CD4-positive, CD25-positive, alpha-beta regulatory T cell (primary cell): ENCODE measurements around the gene LIMS2. TPM values are rescaled to one million over a fixed set of nuclear protein-coding genes. Genes with fewer than 3 reads are reported as not detected.

Experiments used
- ATAC-seq, 2 donors: fragments of 150-1000 bp; cut with Tn5 transposase; one replicate each; pipeline ENCODE4 v1.10.0; 2021; ENCODE audit warnings: low read depth in 2 of 2, moderate number of reproducible peaks in 2 of 2, moderate library complexity in 1 of 2
- DNase-seq, 3 donors: peaks; one replicate each; pipeline versions ENCODE4 v3.0.0 to v3.0.0-alpha.2; 2012 to 2022; ENCODE audit warnings: mixed read lengths in 1 of 3
- H3K27ac ChIP-seq: one replicate; pipeline ENCODE4 v1.7.0; 2013; ENCODE audit warnings: mild to moderate bottlenecking, low read length; ENCODE audit not compliant: insufficient read depth, poor library complexity, severe bottlenecking
- H3K27me3 ChIP-seq: one replicate; pipeline ENCODE4 v1.7.0; 2013; ENCODE audit warnings: low read length; ENCODE audit not compliant: control insufficient read depth, insufficient read depth
- H3K36me3 ChIP-seq: one replicate; pipeline ENCODE4 v1.7.0; 2013; ENCODE audit warnings: mild to moderate bottlenecking, low read length, moderate library complexity; ENCODE audit not compliant: control insufficient read depth, insufficient read depth
- H3K4me1 ChIP-seq: 2 replicates; pipeline ENCODE4 v1.7.0; 2013; ENCODE audit warnings: mild to moderate bottlenecking, low read length; ENCODE audit not compliant: insufficient read depth, control insufficient read depth, poor library complexity, severe bottlenecking
- H3K4me3 ChIP-seq: one replicate; pipeline ENCODE4 v1.7.0; 2013; ENCODE audit warnings: low read depth, mild to moderate bottlenecking, low read length, moderate library complexity
- H3K9me3 ChIP-seq, 2 experiments: 1 replicate in 1 of 2; 2 replicates in 1 of 2; pipeline ENCODE4 v1.7.0; 2013; ENCODE audit warnings: low read length in 2 of 2, mild to moderate bottlenecking in 1 of 2, moderate library complexity in 1 of 2; ENCODE audit not compliant: control insufficient read depth in 2 of 2
- H3K27ac Mint-ChIP-seq, 3 donors: one replicate each; pipeline ENCODE4 v1.8.0; 2020 to 2022; ENCODE audit warnings: mild to moderate bottlenecking in 3 of 3, mixed read lengths in 3 of 3, moderate library complexity in 2 of 3
- H3K27me3 Mint-ChIP-seq: one replicate; pipeline ENCODE4 v1.8.0; 2022; ENCODE audit warnings: mild to moderate bottlenecking, mixed read lengths
- H3K36me3 Mint-ChIP-seq: one replicate; pipeline ENCODE4 v1.8.0; 2020; ENCODE audit warnings: mixed read lengths
- H3K4me1 Mint-ChIP-seq, 4 donors: one replicate each; pipeline ENCODE4 v1.8.0; 2020 to 2022; ENCODE audit warnings: mixed read lengths in 4 of 4, mild to moderate bottlenecking in 1 of 4
- H3K4me3 Mint-ChIP-seq, 4 donors: one replicate each; pipeline ENCODE4 v1.8.0; 2020 to 2022; ENCODE audit warnings: mild to moderate bottlenecking in 4 of 4, mixed read lengths in 4 of 4, moderate library complexity in 3 of 4
- H3K9me3 Mint-ChIP-seq, 7 donors: one replicate each; pipeline ENCODE4 v1.8.0; 2020 to 2022; ENCODE audit warnings: mixed read lengths in 7 of 7, mild to moderate bottlenecking in 3 of 7, moderate library complexity in 2 of 7
- polyA plus RNA-seq, 4 donors: library from polyadenylated mRNA; unstranded; fragments of 300-500 nt; fragmentation: Illumina TruSeq; gene quantifications; one replicate each; pipeline ENCODE4 v1.2.3, GENCODE V29; 2021
- total RNA-seq: library from RNA; stranded (reverse); gene quantifications from one replicate; pipeline ENCODE4 v1.2.3, GENCODE V29; 2022

LIMS2 gene
- total and polyA plus RNA-seq, 5 donors from 2014 or later, result 10.8 to 23.8 (median 15.4) TPM

- Histone ChIP-seq H3K9me3 (no peaks in the 10 kb centered on the region), H3K4me1 (no peaks in the 10 kb centered on the region), H3K27me3 (peaks cover 22% of the 10 kb centered on the region), H3K36me3 (no peaks in the 10 kb centered on the region), H3K4me3 (no peak overlapping the region), H3K27ac (no peak overlapping the region)
- Mint-ChIP-seq H3K27ac (no peak overlapping the region), H3K4me1 (peaks cover 0 to 3% (median 0%) of the 10 kb centered on the region in 4 donors), H3K4me3 (no peak overlapping the region), H3K27me3 (peaks cover 38% of the 10 kb centered on the region), H3K36me3 (peaks cover 3% of the 10 kb centered on the region), H3K9me3 (no peaks in the 10 kb centered on the region)
- DNase-seq (no peak), ATAC-seq (no peak)
Observed at GRCh38 chr2:127661949-127662510, 13.3 kb downstream of the LIMS2 start.

GRCh38 chr2:127661072-127661649, 14.2 kb downstream of the LIMS2 start:
- Mint-ChIP-seq H3K4me3 (no peak overlapping the region), H3K27ac (no peak overlapping the region), H3K36me3 (peaks cover 3% of the 10 kb centered on the region), H3K9me3 (no peaks in the 10 kb centered on the region), H3K4me1 (peaks cover 0 to 3% (median 0%) of the 10 kb centered on the region in 4 donors), H3K27me3 (peaks cover 31% of the 10 kb centered on the region)
- Histone ChIP-seq H3K9me3 (no peaks in the 10 kb centered on the region), H3K27me3 (peaks cover 19% of the 10 kb centered on the region), H3K36me3 (no peaks in the 10 kb centered on the region), H3K4me1 (no peaks in the 10 kb centered on the region), H3K27ac (no peak overlapping the region), H3K4me3 (no peak overlapping the region)
- DNase-seq (no peak), ATAC-seq (no peak)

GRCh38 chr2:127660291-127660578, 15.1 kb downstream of the LIMS2 start:
- Mint-ChIP-seq H3K36me3 (peaks cover 3% of the 10 kb centered on the region), H3K4me3 (no peak overlapping the region), H3K9me3 (no peaks in the 10 kb centered on the region), H3K27ac (no peak overlapping the region), H3K4me1 (peaks cover 0 to 3% (median 0%) of the 10 kb centered on the region in 4 donors), H3K27me3 (peaks cover 23% of the 10 kb centered on the region)
- ATAC-seq, result no peak
- no peak overlapping the region for H3K4me3 ChIP-seq
- no peak for DNase-seq
- H3K27me3 ChIP-seq, result peaks cover 11% of the 10 kb centered on the region
- no peaks in the 10 kb centered on the region for H3K36me3 ChIP-seq
- no peaks in the 10 kb centered on the region for H3K4me1 ChIP-seq
- H3K9me3 ChIP-seq, result no peaks in the 10 kb centered on the region
- no peak overlapping the region for H3K27ac ChIP-seq

- Histone ChIP-seq H3K4me3 (no peak overlapping the region), H3K36me3 (no peaks in the 10 kb centered on the region), H3K4me1 (no peaks in the 10 kb centered on the region), H3K9me3 (no peaks in the 10 kb centered on the region), H3K27me3 (peaks cover 5% of the 10 kb centered on the region), H3K27ac (no peak overlapping the region)
- H3K4me1 Mint-ChIP-seq, result peaks cover 0 to 3% (median 0%) of the 10 kb centered on the region in 4 donors
- H3K27me3 Mint-ChIP-seq, result peaks cover 18% of the 10 kb centered on the region
- H3K27ac Mint-ChIP-seq, result peak overlapping the region in 1 of 3 donors; percentile 29
- ATAC-seq (no peak), DNase-seq (no peak)
- H3K4me3 Mint-ChIP-seq, result no peak overlapping the region
- H3K9me3 Mint-ChIP-seq, result peaks cover 0 to 2% (median 0%) of the 10 kb centered on the region in 7 donors
- H3K36me3 Mint-ChIP-seq, result no peaks in the 10 kb centered on the region
Observed at GRCh38 chr2:127659408-127660290, 15.7 kb downstream of the LIMS2 start.

GRCh38 chr2:127658641-127659407, 16.5 kb downstream of the LIMS2 start:
- Histone ChIP-seq H3K4me3 (no peak overlapping the region), H3K36me3 (no peaks in the 10 kb centered on the region), H3K4me1 (no peaks in the 10 kb centered on the region), H3K9me3 (no peaks in the 10 kb centered on the region), H3K27me3 (peaks cover 5% of the 10 kb centered on the region), H3K27ac (no peak overlapping the region)
- H3K36me3 Mint-ChIP-seq, result no peaks in the 10 kb centered on the region
- peak overlapping the region in 1 of 4 donors; percentile 11 for H3K4me3 Mint-ChIP-seq
- H3K27me3 Mint-ChIP-seq, result peaks cover 17% of the 10 kb centered on the region
- peaks cover 0 to 3% (median 0%) of the 10 kb centered on the region in 4 donors for H3K4me1 Mint-ChIP-seq
- peaks cover 0 to 2% (median 0%) of the 10 kb centered on the region in 7 donors for H3K9me3 Mint-ChIP-seq
- ATAC-seq (no peak), DNase-seq (no peak)
- H3K27ac Mint-ChIP-seq, result no peak overlapping the region

- Histone ChIP-seq H3K4me3 (no peak overlapping the region), H3K9me3 (no peaks in the 10 kb centered on the region), H3K27me3 (peaks cover 5% of the 10 kb centered on the region), H3K27ac (no peak overlapping the region), H3K36me3 (no peaks in the 10 kb centered on the region), H3K4me1 (no peaks in the 10 kb centered on the region)
- no peaks in the 10 kb centered on the region for H3K36me3 Mint-ChIP-seq
- peaks cover 0 to 2% (median 0%) of the 10 kb centered on the region in 7 donors for H3K9me3 Mint-ChIP-seq
- peaks cover 10% of the 10 kb centered on the region for H3K27me3 Mint-ChIP-seq
- H3K4me1 Mint-ChIP-seq, result no peaks in the 10 kb centered on the region
- H3K4me3 Mint-ChIP-seq, result no peak overlapping the region
- H3K27ac Mint-ChIP-seq, result no peak overlapping the region
- DNase-seq, result no peak
- no peak for ATAC-seq
Observed at GRCh38 chr2:127658146-127658545, 17.2 kb downstream of the LIMS2 start.

- Histone ChIP-seq H3K27ac (no peak overlapping the region), H3K4me3 (no peak overlapping the region), H3K27me3 (peaks cover 2% of the 10 kb centered on the region), H3K4me1 (no peaks in the 10 kb centered on the region), H3K36me3 (no peaks in the 10 kb centered on the region), H3K9me3 (no peaks in the 10 kb centered on the region)
- peaks cover 0 to 2% (median 0%) of the 10 kb centered on the region in 7 donors for H3K9me3 Mint-ChIP-seq
- DNase-seq, result no peak
- H3K36me3 Mint-ChIP-seq, result no peaks in the 10 kb centered on the region
- peak overlapping the region in 1 of 3 donors; percentile 52 for H3K27ac Mint-ChIP-seq
- ATAC-seq, result no peak
- no peaks in the 10 kb centered on the region for H3K4me1 Mint-ChIP-seq
- peaks cover 8% of the 10 kb centered on the region for H3K27me3 Mint-ChIP-seq
- no peak overlapping the region for H3K4me3 Mint-ChIP-seq
Observed at GRCh38 chr2:127657232-127657595, 18.1 kb downstream of the LIMS2 start.
